Vagina (tissue), 2 donors: ENCODE data around the gene BCAS1.

ENCODE experiments used
- CTCF ChIP-seq, 3 experiments: fragments of 450-650 bp in 2 of 3; fragments of 200-600 bp in 1 of 3; sonication (generic) in 1 of 3; IDR thresholded peaks; one replicate each; pipeline ENCODE4 v1.5.1; 2017 to 2019; ENCODE audit warnings: antibody characterized with exemption in 3 of 3, mild to moderate bottlenecking in 2 of 3, moderate library complexity in 2 of 3
- POLR2A ChIP-seq, 2 donors: fragments of 450-650 bp; IDR thresholded peaks; one replicate each; pipeline ENCODE4 v1.6.1; 2017; ENCODE audit warnings: antibody characterized with exemption in 2 of 2, mild to moderate bottlenecking in 2 of 2, moderate library complexity in 2 of 2

DNA sequence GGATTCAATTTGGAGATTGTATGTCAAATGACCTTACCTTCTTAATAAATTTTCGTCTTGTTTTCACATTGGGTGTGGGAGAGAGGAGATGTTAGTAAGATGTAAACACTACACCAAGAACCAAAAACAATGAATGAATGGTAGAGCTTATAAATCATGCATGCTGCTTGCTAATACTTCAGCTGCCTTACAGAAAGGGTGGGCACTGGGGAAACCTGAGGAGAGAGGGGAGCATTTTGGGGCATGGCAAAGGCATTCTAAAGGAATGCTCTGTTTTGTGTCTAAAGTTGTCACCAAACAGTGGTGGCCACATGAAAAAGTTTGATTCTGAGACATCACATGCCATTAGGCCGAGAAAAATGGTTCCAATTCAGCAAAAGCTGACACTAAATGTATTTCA is 80.4 kb downstream of the BCAS1 start:
- no peak for TF ChIP-seq CTCF (IDR thresholded peaks at IDR 0.05)
- TF ChIP-seq POLR2A (IDR thresholded peaks at IDR 0.05), result no peak
